GM19463 (cell line): Measurements from ENCODE around the gene ZDHHC3.
A peak's percentile ranks its signal among the peaks of the same experiment; 100 is the strongest.
"Not testable (repeated sequence)": the region's sequence is repeated elsewhere in the genome, so short reads cannot be mapped to it uniquely, and the experiment has no call there.

ENCODE experiments used
- ATAC-seq: cut with Tn5 transposase; IDR thresholded peaks from one replicate; pipeline ENCODE4 v1.9.1; 2021; ENCODE audit warnings: mild to moderate bottlenecking, moderate library complexity; ENCODE audit not compliant: unreplicated experiment

The ZDHHC3 gene

DNA sequence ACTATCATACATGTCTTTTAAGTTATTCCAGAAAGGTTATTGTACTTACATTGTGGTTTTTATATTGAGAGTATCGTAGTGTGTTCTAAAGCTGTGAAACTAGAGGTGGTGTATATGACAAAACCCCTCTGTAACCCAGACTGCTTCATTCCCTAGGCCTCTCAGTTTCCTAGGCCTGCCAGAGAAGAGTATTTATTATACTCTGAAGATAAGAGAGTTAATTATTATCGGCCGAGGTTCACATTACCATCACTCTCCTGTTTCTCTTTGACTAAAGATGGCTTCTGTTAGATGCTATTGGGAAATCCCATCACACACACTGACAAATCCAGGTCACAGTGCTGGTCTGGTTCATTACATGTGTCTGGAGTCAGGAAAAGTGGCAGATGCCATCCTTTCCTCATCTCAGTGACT is 20.6 kb upstream of the ZDHHC3 start:
- ATAC-seq: peak; percentile 61

DNA sequence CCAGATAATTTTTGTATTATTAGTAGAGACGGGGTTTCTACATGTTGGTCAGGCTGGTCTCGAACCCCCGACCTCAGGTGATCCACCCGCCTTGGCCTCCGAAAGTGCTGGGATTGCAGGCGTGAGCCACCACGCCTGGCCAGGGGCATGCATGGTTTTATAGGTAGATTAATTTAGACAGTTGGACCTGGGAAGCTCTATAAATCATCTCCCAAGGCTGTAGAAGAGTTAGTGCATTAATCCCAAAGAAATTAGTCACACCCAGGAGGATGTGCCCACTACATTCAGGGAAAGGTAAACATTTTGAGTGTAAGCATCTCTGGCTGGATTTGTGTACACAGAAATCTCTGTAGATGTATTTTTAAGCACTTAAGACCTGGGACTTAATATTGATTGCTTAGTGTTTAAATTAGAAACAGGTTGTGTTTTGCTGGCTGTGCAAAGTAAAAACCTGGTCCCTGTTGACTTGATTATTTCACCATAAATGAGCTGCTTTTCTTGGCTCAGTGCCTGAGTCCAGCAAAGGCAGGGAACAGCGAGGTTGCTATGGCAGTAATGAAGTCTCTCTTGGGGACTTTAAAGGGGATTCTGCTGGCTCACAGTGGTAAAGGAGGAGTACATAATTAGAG is 19.3 kb upstream of the ZDHHC3 start:
- no peak for ATAC-seq

DNA sequence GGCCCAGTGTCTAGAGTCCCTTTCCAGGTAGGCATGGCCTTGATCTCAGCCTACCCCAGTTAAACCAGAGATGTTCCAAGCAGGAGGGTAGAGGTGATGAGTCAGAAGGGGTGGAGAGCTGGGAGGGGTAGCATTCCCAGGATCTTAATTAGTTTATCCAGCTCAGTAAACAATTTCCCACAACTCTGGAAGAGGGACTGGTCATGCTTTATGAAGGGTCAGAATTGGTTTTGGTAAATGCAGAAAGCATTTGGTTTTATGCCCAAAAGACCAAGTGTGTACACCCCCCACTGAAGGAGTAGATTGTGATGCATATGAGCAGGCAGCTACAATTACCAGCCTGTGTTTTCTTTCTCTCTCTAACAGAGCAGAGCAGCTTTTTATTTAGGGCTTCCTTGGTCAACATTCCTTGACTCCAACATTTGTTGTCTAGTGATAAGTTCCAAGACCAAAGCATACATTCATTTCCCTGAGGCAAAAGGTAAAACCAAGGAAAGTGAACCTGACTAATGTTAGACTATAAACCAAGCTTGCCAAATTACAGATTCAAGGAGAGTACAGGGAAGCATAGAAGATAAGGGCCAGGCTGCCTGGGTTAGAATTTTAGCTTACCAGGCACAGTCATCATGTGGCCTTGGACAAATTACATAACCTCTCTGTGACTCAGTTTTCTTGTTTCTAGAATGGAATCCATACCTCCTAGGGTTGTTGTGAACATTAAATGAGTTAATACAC is 17.7 kb upstream of the ZDHHC3 start:
- ATAC-seq: no peak

DNA sequence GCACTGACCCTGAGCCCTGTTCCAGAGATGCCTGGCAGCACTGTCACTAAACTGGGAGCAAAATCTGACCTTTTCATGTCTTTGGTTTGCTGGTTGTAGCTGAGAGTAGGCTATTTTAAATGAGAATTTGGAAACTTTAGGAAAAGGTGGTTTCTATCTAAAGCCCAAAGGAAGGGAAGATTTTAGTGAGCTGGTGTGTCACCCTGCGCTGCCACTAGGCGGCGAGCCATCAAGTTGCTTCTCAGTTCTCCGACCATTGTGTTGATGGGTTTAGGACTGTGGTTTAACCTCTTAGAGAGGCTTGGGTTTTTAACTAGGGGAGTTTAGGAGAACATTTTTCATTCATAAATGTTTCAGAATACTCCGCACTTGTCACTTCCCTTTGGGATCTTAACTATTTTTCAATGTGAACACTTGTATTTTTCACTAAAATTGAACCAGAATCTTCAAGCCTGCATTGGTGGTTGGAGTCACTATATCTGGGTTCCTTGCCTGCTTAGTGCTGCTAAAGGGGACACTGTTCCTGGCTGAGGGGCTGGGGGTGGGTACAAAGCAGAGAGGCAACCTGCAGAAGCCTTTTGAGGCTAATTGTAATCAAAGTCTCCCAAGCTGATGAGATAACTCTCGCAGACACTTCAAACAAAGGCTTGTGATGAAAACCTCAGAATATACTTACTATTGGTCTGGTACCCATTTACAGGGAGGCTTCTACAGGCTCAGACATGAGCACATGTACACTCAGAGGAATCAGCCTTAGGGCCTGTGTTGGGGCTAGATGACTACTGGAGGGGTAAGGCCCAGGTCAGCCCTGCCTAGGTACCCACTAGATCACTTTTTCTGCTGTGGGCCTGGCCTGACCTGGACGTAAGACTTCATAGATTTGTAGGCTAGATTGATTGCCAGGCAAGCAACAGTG is 16.8 kb upstream of the ZDHHC3 start:
- ATAC-seq: no peak

DNA sequence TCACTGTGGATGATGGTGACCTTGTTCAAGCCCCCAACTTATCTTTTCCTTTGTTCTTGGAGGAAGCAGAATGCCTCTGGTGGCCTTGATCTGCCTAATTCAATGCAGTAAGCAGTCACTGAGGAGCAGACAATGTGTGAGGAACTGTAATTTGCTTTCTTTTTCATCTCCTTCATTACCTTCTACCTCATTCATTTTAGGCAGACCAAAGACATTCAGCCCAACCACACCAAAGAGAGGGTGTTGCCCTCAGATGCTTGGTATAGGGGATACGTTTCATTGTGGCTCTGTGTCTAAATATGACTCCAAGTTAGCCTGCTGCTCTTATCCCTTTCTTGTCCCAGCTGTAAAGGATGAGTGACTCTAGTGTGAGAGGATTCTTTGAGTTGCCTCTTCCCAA is 15.4 kb upstream of the ZDHHC3 start:
- ATAC-seq: no peak

DNA sequence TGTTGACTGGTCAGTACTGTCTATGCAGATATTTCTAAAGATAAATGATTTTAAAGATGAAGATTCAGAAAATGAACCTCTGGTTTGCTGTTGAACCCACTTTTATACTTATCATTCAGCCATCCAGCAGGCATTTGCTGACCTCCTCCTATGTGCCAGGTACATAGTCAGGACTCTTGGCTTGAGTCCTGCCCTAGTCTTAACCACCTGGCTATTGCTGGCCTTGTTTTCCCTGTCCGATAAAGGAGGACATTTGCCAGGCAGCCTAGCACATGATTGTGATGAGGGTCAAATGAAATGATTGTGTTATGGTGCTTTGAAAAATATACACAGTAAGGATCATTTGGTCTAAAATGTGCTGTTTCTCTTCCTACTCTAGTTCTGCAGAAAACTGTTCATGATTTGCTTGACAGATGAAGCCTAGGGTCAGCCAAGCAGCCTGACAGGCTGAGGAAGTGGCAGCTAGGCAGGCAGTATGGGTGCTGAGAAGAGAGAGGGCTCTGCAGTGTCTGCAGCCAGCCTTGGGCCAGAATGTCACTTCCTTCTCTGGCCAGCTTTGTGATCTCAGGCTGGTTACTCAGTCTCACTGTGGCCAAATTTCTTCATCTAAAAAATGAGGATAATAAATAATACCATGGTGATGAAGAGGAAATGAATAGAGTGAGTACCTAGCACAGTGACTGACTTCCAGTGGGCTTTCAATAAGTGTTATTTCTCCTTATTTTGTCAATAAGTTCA is 13.8 kb upstream of the ZDHHC3 start:
- ATAC-seq: no peak

DNA sequence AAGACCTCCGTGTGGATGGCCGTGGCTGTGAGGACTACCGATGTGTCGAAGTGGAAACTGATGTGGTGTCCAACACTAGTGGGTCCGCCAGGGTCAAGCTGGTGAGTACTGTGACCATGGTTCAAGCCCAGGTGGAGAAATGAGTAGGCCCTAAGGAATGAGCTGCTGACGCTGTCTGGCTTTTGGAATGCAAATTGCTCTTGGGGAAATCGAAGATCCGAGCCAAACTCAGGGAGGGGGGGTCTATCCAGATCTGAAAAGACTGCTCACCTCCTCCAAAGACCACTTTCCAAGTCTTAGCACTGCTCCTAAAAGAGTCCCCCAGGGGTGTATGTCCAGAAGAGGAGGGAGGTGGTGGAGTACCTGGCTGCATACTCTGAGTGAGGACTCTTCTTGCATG is 13.2 kb upstream of the ZDHHC3 start:
- ATAC-seq: no peak

DNA sequence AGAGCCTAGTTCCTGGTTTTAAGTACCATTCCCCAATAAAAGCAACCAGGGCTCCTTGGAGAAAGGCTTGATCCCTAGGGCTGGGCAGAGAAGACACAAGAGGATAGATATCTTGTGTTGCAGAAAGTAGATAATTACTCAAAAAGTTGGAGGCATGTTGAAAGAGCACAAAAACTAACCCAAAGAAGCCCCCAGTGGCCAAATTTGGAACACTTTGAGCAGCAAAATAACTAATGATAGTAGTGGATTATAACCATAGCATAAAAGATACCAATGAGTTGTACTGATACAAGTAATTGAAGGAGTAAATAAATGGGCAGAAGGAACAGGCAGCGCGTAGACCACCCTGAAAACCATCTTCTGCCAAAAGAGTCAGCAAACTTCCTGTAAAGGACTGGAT is 12.1 kb upstream of the ZDHHC3 start:
- no peak for ATAC-seq

DNA sequence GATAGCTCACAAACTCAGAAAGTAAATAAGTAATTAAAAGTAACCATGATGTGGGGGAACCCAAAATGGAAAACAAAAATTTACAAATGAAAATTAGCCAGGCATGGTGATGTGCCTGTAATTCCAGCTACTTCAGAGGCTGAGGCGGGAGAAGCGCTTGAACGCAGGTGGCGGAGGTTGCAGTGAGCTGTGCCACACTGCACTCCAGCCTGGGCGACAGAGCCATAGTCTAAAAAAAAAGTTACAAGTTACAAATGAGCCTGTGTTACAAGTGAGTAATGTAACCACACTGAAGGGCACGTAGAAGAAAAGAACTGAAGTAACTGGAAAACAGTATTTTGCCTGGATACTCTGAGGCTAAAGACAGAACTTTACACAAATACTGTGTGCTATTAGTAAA is 11.4 kb upstream of the ZDHHC3 start:
- no peak for ATAC-seq

DNA sequence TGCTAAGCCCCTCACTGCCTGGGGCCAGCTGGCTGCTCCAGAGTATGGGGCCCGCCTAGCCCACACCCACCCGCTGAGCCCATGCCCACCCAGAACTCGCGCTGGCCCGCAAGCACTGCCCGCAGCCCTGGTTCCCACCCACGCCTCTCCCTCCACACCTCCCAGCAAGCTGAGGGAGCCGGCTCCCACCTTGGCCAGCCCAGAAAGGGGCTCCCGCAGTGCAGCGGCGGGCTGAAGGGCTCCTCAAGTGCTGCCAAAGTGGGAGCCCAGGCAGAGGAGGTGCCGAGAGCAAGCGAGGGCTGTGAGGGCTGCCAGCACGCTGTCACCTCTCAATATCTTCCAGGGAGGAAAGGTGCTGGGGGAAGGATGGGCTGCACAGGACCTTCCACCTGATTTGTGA is 10.4 kb upstream of the ZDHHC3 start:
- ATAC-seq: not testable (repeated sequence)

DNA sequence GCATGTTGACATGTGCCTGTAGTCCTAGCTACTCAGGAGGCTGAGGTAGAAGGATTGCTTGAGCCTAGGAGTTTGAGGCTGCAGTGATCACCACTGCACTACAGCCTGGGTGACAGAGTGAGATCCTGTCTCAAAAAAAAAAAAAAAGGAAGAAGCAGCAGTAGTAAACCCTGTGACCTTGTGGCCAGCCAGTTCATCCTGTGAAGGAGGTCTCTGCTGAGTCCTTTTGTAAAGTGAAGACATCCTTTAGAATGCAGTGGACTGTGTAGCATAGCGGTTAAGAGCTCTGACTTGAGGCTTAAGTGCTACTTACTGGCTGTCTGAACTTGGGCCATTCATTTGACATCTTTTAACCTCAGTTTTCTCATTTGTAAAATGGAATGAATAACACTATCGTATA is 8.4 kb upstream of the ZDHHC3 start:
- ATAC-seq: peak; percentile 41

DNA sequence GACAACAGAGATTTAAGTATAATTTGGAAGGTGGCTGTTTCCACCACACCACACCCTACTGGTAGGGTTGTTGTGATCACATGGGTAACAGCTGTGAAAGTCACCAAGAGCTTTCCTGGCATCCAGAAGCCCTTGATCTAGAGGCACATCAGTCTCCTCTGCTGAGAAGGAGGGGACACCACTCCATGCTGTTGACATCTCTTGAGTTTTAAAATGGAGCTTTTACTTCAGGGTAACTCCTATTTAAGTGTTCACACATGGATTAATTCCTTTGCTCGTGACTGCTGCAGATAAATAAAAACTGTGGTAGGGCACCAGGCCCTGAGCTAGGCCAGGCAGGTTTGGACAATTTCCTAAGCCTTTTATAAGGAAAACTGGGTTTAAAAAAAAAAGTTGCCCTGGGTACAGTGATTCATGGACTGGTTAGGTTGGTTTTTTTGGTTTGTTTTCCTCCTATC is 7.5 kb upstream of the ZDHHC3 start:
- no peak for ATAC-seq

DNA sequence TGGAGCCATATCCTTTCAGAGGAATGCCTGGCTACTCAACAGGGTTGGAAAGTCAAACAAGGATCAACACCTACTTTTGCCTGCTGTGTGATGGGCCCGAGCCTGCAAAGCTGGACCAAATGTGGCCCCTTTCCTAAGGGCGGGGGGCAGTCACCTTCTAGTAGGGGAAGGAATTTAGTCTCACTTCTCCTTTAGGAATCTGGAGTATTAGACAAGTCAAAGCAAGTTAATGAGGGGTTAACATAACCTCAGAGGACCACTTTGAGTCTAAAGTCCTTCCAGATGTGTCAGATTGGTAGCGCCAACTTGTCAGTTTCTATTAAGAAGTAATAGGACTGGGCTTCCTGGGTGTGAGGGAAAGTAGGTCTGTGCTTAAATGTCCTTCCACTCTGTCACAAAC is 6.8 kb upstream of the ZDHHC3 start:
- no peak for ATAC-seq

DNA sequence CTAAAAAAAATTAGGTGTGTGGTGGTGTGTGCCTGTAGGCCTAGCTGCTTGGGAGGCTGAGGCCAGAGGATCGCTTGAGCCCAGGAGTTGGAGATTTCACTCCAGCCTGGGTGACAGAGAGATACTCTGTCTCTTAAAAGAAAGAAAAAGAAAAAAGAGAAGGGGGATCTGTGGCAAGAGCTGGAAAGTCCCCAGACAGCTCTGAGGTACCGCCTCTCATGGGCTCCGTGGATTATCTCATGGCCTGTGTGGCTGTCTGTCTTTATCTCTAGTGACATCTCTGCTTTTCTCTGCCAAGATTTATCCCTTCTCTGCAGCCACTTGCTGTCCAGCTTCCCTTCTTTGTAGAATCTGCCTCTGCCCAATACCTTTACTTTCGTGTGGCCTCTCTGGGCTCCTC is 5.8 kb upstream of the ZDHHC3 start:
- peak; percentile 65 for ATAC-seq

DNA sequence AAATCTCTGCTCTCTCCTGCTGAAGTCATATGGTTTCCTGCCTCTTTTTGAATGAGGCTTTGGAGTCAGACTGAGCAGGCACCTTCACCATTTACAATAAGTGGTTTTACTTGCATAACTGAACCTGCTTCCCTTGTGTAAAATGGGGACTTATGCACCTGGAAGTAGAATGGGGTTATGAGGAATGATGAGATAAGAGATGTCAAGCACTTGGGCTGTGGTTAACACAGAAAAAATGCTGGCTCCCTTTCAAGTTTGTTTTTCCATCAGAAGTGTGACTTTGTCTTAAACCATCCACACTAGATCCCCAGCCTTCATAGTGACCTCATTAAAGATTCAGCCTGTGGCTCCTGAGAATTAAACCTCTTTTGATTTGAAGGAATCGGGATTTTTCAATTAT is 5.2 kb upstream of the ZDHHC3 start:
- no peak for ATAC-seq

DNA sequence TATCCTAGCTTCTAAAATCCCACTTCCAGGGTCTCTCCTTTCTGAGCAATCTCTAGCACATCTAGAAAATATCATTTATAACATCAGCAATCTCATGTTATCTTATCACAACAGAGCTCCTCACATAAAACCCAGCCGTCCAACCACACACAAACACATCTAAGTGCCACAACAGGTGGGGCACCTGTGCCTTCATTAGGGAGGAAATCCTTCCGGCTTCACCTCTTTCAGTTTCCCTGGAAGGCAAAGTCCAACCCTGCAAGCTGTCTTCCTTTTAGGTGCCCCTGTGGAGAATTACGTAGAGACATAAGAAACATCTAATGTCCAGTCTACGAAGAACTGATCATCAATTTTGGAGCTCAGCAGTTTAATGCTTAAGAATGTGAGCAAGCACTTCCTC is 1.6 kb downstream of the ZDHHC3 start:
- no peak for ATAC-seq

DNA sequence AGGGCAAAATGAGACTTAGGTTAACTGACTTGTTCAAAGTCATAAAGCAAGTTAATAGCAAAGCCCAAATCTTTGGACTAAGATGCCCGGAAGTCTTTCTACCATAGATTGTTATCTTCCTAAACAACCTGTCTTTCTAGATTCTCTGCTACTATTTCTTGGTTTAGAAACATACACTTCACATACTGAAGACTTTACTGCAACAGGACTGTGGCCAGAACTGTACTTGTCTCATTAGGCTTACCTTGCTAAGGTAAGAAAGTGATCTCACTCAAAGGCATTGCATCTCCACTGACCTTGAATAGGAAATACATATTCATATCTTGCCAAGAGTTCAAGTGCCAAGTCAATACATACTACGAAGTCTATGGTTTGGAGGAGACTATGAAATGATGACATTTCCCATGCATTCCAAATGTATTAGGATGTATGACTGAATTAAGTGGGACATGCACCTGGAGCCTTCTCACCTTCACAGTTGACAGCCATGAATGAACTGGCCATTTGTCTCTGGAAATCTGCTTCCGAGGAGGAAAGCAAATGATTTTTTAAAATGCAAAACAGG is 5.0 kb downstream of the ZDHHC3 start:
- no peak for ATAC-seq

DNA sequence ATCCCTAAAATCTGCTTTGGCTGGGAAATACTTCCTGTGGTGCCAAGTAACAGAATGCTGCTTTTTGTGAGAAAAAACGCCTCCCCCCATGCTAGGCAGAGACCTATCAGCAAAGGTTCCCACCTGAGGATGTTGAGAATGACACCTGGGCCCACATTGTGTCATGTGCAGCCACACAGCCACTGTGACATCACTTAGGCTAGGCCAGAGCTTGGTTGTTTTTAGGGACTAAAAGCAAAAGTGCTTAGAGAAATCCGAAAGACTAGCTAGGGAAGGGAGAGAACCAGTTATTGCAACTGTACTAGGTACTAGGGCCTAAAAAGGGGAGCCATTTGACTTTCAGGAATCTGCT is 6.2 kb downstream of the ZDHHC3 start:
- no peak for ATAC-seq

DNA sequence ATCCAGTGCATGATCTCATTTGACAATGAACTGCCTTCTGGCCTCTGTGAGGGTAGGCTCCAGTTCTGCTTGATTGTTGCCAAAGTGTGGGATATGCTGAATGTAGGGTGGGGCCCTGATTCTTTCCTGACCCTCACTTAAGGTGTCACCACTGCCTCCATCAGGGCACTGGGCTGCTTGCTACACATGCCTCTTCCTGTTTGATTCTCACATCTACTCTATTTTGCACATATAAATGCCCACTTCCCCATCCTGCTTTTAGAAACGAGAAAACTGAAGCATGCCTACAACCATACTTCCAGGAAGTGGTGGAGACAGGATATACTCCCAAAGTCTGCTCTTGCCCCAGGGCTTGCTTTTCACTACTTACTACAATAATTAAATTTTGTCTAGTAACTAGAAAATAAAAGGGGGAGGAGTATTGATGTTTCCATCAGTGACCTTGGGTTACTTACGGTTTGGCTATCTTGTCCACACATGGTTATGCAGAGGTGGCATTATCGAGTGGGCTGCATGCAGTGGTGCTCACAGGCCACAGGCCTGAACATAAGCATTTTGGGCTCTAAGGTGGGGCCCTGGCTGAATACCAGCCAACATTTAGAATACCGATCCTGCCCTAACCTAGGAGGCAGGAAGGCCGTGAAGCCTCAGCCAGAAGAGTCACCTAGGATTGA is 6.7 kb downstream of the ZDHHC3 start:
- no peak for ATAC-seq

DNA sequence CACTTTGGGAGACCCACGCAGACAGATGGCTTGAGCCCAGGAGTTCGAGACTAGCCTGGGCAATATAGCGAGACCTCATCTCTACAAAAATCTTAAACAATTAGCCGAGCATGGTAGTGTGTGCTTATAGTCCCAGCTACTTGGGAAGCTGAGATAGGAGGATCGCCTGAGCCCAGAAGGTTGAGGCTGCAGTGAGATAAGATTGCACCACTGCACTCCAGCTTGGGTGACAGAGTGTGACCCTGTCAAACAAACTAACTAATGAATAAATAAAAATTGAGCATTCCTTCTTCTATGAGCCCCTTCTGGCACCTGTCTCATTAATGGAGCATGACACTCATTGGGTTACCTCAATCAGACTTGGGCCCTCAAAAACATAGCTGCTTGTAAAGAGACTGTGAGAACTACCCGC is 7.5 kb downstream of the ZDHHC3 start:
- ATAC-seq: no peak
